OCI-LY3 (cell line): ENCODE measurements around the gene BANF2.

Source experiments
- EZH2phosphoT487 ChIP-seq: fragments of 200-600 bp; shearing (Covaris generic); IDR thresholded peaks from 2 replicates; pipeline ENCODE4 v1.6.1; 2018; ENCODE audit warnings: antibody characterized with exemption, mixed run types, low read depth
- TF ChIP-seq, protein P1 (sequence below): fragments of 200-600, 300-600 bp; sonication (generic); IDR thresholded peaks from 2 replicates; pipeline ENCODE4 v1.5.1; 2014; ENCODE audit warnings: antibody characterized with exemption, low read length, low read depth

DNA sequence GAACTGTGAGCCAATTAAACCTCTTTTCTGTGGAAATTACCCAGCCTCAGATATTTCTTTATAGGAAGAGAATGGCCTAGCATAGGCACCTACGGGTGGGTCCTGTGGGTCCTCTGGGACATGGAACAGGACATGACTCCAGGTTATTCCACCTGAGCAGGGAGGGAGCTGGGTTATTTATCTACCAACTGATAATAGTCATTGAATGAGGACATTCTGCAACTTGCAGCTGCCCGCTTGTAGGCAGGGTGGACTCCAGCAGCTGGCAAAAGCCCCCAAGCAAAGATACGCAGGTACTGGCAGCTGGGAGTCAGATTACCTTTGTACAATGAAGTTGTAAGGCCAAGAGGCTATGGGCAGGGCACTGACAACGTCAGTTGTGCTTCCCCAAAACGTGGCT, 1.4 kb upstream of the BANF2 start:
- TF ChIP-seq, protein P1, sequence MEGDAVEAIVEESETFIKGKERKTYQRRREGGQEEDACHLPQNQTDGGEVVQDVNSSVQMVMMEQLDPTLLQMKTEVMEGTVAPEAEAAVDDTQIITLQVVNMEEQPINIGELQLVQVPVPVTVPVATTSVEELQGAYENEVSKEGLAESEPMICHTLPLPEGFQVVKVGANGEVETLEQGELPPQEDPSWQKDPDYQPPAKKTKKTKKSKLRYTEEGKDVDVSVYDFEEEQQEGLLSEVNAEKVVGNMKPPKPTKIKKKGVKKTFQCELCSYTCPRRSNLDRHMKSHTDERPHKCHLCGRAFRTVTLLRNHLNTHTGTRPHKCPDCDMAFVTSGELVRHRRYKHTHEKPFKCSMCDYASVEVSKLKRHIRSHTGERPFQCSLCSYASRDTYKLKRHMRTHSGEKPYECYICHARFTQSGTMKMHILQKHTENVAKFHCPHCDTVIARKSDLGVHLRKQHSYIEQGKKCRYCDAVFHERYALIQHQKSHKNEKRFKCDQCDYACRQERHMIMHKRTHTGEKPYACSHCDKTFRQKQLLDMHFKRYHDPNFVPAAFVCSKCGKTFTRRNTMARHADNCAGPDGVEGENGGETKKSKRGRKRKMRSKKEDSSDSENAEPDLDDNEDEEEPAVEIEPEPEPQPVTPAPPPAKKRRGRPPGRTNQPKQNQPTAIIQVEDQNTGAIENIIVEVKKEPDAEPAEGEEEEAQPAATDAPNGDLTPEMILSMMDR, result no peak
- TF ChIP-seq EZH2phosphoT487, result no peak
